Stimulated activated CD4-positive, alpha-beta T cell treated with anti-CD3 and anti-CD28 coated beads, TNF-alpha, amount 100 ng/mL, for 48 hours (primary cell): ENCODE measurements around the gene RPL27A.

Source experiments
- DNase-seq, 3 donors: peaks; one replicate each; pipeline ENCODE4 v3.0.0-alpha.2; 2020; ENCODE audit warnings: low read depth in 3 of 3

Gene RPL27A

DNA sequence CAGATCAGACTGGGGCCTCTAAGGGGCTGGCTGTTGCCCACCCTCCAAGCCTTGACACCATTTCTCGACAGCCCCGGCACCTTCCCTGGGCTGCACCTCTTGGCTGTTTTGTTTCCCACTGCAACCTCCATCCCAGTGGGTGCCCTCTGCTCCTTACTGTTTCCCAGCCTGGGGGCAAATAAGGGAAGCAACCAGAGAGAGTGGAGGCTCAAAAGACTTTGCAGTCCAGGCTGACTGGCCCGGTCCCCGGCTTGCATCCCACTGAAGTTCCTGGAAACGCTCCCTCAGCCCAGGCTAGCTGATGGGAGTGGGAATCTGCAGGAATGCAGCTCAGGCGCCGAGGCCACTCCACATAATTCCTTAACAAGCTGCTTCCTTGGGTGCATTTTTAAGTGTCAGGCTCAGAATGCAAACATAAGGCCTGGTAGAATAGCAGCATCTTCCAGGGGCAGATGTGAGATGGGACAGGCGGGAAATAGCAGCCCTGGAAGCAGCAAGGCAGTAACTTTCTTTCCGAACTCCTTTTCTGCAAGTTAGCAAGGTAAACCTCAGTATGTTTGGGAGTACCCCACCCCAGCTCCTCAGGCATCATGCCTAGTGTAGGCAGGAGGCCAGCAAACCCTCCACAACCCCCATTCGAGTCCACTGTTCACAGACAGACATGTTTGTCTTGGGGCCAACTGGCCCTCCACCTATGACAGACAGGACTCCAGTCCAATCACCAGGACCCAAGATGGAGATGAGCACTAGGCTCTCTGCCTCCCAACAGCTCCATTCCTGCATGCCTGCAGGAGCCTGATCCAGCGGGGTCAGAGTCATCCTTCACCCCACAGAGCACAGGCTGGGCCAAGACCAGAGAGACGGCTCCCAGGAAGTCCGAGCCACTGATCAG, 39.3 kb downstream of the RPL27A start:
- DNase-seq, result no peak

DNA sequence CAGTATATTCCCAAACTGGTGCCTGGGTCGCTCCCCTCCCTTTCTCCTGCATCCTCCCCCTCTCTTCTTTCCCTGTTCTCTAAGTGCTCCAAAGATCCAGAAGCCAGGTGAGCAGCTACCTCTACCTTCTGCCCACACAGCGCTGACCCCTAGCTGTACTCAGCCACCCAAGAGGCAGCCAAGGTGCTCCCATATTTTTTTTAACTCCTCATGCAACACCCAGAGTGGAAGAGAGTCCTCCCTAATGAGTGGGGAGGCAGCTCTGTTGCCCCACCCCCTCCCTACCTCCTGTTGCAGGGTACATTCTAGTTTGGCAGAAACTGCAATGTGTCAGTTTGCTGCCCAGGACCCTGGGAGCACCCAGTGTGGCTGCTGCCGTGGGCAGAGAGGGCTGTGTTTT, 40.2 kb downstream of the RPL27A start:
- DNase-seq, result no peak

DNA sequence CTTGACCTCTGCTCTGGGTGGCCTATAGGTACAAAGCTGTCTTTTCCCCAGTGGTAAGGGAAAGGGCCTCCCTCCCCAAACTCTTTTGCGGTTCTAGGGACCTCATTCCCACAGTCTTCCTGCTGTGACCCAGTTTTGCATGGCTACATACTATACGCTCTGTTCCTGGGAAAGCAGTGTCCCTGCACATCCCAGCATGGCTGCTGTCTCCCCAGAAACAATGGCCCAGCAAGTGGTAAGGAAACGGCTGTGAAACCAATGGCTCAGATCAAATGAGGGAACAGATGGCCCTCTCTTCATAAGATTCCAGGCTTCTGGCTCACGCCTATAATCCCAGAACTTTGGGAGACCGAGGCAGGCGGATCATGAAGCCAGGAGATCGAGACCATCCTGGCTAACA, 41.1 kb downstream of the RPL27A start:
- no peak for DNase-seq

DNA sequence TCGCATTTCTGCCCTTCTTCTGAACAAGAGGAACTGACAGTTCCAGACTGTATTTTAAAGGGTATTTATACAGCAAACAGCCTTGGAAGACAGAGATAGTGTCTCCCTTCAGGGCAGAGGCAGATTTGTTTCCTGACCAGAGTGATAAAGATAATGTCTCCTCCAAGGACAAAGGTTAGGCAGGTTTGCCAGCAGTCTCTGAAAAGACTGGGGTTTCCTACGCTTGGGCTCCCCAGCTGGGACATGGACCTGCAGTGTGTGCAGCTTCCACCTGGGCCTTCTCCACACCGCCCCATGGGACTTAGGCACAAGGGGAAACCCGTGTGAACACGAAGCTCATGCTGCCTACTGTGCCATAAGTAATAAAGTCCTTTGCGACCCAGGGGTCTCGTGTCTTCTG, 42.1 kb downstream of the RPL27A start:
- DNase-seq, result no peak

DNA sequence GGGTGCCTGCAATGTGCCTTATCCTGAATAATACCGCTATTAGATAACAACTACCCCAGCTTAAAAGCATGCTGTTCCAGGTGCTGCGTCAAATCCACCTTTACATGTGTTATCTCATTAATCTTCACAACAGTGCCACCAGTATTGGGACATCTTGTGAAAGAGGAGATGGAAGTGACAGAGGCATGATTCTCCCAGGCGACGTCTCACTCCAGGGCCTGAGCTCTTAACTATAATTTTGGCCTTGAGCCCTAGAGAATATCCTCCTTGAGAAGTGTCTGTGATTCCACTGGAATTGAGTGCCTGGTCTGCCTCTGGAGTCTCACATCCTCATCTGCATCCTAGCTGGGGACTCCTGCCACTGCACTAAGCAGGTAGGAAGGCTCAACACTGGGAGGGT, 43.8 kb downstream of the RPL27A start:
- no peak for DNase-seq

DNA sequence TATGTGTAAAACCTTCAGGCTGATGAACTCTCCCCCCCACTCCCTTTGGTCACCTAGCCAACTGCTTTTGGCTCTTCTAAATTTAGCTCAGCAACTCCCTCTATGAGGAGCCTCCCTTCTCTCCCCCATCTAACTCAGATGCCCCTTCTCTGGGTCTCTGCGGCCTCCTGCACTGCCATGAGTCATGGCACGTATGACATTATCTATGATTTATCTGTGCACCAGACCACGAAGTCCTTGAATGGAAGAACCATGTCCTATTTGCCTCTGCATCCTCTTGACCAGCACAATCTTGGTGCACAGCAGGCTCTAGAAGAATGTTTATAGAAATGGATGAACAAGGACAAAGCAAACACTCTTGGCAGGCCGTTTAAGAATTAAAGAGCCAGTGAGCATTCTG, 46.0 kb downstream of the RPL27A start:
- DNase-seq, result no peak

DNA sequence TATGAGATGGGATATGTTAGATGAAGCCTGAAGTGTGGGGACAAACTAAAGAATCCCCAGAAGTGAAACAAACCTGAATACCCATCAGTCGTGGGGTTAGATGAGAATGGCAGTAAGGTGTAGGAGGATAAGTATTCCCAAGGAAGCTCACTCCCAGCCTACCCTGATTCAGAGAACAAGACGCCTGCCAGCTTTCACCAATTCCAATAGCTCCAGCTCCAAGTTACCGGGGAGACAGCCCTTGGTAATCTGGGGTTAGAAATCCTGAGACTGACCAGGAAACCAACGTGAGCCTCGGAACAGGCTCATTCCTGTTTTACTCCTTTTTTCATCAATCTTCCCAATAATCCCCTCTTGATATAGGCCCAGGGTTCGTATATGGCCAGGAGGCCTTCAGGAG, 46.5 kb downstream of the RPL27A start:
- DNase-seq, result no peak

DNA sequence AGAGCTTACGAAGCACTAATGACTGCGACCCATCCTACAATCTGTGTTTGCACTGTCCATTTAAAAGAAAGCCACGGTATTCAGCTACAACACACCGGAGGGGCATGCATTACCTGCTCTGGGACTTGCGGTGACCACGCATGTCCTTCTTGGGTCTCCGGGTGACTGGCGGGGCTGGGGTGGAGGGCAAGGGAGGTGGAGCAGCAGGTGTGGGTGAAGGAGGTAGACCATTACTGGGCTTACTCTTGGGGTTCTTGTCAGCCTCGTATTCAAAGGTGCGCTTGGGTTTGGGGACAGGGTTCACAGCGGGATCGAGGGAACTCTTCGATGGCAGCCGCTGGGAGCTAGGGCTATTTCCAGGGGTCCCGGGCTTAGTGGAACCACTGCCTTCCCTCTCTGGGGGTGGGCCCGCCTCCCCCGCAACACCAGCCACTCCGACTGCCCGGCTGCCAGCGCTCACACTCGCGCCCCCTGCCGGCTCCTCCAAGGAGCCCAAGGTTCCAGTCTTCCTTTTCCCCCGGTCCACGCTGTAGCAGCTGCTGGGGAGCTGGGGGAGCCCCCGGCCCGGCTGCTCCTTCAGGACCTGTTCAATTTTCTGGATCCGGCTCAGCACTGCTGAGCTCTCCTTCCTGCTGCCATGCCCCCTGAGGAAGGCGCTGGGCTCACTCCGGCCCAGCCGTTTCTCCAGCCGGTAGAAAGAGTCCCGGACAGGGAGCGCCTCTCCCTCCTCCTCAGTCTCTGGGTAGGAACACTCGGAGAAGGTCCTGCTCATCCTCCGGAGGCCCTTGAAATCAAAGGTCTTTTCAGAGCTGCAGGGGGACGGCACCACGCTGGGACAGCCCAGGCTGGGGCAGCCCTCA, 47.5 kb downstream of the RPL27A start:
- no peak for DNase-seq

DNA sequence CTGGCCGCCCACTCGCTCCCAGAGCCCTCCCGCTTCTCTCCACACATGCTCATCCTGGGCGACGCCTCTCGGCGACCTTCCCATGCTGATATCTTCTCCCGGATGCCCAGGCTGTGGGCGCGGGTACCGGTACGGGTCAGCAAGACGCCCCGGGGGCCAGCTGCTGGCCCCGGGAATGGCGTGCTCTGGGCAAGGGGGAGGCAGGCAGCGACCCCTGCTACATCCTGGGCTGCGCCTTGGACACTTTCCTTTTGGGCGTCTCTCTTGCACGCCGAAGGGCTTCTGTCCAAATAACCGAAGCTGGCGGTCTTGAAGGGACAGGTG, 48.1 kb downstream of the RPL27A start:
- DNase-seq, result no peak

DNA sequence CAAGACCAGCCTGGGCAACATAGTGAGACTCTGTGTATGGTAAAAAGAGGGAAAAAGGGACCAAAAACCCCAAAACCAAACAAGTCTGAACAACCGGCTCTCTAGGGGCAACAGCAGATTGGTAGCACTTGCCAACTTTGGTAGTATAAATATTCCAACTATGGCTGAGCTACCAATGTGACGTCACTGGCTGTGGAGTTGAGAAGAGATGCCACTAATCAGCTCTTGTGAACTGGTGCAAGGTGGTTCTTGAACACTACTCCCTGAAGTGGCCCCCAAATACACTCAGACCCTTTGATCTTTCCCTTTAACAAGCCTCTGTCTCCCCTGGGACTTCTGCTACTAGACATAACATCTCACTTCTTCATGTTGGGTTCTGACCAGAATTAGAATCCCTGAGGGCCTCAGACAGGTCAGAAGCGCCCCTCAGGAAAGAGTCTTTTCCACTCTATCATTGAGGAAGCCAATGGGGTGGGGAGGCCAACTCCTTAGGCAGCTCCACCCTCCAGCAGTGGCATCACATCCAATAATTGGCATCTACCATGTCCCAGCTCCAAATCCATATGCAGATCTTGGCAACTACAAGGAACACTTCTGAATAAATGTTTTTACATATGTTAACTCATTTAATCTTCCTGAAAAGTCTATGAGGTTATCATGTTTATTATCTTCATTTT, 49.2 kb downstream of the RPL27A start:
- DNase-seq, result no peak

DNA sequence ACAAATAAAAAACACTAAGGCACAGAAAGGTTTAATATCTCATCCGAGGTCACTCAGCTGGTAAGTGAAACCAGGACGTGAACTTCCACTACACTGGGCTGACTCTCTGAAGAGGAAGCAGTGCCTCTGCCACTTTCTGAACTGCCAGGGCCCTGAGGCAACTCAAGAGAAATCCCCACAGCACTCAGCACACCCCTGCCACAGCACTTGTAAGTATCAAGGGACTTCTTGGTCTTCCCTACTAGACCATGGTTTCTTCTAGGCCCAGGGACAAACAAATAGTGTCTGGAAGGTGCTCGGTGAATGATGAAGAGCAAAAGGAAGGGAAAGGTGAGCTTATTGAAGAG, 49.7 kb downstream of the RPL27A start:
- no peak for DNase-seq

DNA sequence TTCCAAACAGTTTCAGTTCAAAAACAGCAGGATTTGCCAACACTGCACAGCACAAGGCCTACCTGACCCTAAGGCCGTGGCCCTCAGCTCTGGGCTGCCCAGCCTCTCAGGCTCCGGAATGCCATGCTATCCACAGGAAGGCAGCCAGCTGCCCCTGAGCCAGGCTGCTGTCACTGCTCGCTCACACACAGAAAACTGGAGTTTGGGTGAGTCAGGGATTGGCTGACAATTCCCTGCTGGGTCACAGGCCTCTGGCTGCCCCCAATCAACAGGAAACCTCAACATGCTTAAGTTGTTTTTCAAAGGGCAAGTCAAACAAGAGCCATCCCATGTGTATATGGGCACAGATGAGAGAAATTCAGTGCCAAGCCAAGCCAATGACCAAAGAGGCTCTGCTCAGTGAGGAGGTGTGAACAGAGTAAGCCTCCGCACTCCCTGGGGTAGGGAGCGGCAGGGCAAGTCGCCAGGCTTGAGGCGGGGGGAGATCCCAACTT, 50.2 kb downstream of the RPL27A start:
- DNase-seq, result no peak

DNA sequence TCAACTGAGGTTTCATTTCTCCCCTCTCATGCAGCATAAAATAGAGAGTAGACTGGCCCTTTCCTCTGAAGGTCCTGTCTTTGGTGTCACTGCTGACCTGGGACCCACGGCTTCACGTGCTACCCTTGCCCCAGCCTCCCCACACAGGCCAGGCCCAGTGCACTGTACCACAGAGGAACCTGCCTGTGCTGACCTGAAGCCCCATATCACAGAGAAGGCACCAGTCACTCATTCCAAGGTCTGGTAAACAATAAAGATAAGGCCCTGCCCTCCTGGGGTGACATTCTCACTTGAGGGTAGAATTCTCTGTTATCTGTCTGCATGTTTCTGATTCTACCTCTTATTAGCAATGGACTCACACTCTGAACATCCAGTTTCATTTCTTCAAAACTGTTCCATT, 51.3 kb downstream of the RPL27A start:
- no peak for DNase-seq

DNA sequence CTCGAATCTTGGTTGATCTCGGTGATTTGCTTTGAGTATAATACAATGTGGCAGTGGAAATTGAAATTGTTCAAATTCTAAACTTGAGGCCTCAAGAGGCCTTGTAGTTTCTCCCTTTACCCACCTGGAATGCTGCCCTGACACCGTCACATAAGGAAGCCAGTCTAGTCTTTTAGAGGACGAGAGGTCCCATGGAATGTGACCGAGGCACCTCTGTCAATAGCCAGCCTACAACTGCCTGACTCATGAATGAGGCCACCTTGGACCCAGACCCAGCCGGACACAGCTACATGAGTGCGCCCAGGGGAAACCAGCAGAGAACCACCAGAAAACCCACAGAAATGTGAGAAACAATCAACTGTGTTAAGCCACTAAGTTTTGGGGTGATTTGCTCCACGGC, 52.5 kb downstream of the RPL27A start:
- DNase-seq, result no peak

DNA sequence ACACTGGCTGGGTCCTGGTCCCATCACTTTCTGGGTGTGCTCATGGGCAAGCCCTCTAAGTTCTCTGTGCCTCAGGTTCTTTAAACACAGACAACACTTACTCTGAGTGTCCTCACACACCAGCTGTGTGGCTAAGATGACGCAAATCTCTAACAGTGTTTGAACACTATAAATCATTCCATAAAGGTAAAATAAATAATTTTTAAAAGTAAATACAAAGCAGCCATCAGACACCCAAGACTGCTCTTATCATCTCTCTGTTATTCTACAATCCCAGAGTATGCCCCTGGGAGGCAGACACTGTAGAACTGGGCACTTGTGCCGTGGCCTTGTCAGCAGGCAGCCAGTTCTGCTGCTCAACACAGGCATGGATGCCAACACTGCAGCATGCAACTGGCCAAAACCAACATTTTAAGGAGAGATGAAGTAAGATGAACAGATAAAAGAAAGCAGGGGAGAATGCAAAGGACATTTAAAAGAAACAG, 56.8 kb downstream of the RPL27A start:
- no peak for DNase-seq
